Measurements from ENCODE around the gene HOXC9. TPM values are rescaled to one million over a fixed set of nuclear protein-coding genes. Genes with fewer than 3 reads are reported as not detected.

The HOXC9 gene
- total and polyA plus RNA-seq, 12 donors, result not detected

DNA sequence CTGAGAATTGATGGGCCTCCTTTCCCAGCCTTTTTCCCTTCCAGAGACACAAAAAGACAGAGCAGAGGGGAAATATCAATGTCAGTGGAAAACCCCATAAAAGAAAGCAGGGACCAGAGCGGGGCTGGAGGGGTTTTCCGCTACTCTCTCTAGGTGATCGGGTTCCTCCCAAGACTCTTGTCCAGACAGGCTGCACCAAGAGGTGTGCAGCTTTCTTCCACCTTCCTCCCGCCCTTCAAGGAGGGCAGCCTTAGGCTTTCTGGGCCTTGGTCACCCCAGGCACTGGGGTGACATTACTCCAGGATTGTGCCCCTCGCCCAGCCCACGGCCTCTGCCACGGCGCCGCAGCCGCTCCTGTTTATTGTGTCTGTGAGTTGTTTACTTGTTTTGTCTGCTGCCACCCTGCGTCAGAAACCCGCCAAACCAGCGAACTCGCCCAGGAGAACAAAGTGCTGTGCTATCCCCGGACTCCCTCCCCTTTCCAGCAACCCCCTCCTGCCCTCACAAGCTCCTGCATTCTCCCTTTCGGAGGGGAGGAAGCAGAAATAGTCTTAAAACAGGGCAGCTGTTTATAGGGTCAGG, 21.6 kb downstream of the HOXC9 start:
- no peak for ATAC-seq
- intact Hi-C loops (cut with DNase I), result no loop called here
- peaks cover 5 to 35% (median 29%) of the 10 kb centered on the region in 9 donors for H3K4me1 ChIP-seq

DNA sequence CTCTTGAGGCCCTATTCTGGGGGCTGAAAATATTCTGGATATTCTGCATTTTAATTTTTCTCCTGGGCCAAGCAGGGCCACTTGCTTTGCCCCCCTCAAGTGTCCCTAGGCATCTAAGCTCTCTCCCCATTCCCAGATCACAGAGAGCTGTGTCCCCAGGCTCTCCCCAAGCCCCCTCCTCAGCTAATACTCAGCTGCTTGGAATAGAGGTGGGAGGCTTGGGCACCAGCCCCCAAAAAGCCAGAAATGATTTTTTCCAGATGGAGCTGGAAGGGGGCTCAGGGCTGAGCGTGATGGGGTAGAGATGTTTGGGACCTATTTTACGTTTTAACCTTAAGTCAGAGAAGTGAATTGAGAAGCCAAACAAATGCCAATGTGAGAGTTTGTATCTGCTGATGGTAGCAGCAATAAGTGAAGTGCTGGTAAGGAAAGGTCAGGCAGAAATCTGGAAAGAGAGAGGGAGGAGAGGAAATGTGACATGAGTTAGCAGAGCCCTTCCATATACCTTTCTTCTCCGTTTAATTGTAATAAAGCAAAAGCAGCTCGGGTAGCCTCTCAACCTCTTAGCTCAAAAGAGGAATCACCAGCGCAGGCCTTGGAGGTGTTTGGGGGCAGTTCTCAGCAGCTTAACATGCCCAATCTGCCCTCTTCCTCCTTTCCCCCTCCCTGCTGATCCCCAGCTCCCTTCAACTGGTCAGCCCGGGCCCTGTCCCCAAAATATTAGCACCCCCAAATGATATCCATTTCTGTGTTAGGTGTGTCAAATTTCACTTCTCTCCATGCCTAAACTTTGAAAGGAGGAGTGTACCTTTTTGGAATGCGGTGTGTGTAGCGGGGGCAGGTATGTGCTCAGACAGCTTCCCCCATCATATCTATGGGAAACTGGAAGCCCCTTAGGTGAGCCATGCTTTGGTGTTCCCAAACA, 23.3 kb downstream of the HOXC9 start:
- ATAC-seq (no peak), DNase-seq (no peak)
- Histone ChIP-seq H3K4me1 (peaks cover 0 to 18% (median 16%) of the 10 kb centered on the region in 9 donors), H3K27me3 (peaks cover 17 to 100% (median 97%) of the 10 kb centered on the region in 7 donors), H3K36me3 (no peaks in the 10 kb centered on the region), H3K9me3 (no peaks in the 10 kb centered on the region), H3K27ac (no peak overlapping the region), H3K4me3 (no peak overlapping the region)
- TF ChIP-seq, protein P1, sequence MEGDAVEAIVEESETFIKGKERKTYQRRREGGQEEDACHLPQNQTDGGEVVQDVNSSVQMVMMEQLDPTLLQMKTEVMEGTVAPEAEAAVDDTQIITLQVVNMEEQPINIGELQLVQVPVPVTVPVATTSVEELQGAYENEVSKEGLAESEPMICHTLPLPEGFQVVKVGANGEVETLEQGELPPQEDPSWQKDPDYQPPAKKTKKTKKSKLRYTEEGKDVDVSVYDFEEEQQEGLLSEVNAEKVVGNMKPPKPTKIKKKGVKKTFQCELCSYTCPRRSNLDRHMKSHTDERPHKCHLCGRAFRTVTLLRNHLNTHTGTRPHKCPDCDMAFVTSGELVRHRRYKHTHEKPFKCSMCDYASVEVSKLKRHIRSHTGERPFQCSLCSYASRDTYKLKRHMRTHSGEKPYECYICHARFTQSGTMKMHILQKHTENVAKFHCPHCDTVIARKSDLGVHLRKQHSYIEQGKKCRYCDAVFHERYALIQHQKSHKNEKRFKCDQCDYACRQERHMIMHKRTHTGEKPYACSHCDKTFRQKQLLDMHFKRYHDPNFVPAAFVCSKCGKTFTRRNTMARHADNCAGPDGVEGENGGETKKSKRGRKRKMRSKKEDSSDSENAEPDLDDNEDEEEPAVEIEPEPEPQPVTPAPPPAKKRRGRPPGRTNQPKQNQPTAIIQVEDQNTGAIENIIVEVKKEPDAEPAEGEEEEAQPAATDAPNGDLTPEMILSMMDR (IDR thresholded peaks at IDR 0.05), result no peak
- whole genome bisulfite sequencing, 2 donors, result 50 to 54% methylated on average over 8 of the region's 8 CpGs
- intact Hi-C loops (cut with DNase I), result no loop called here

More for the DNA sequence above, 21.6 kb downstream of the HOXC9 start:
- no peaks in the 10 kb centered on the region for H3K9me3 ChIP-seq
- WGBS, 2 donors, result 44 to 51% methylated on average over 16 of the region's 16 CpGs
- no peaks in the 10 kb centered on the region for H3K36me3 ChIP-seq
- H3K27ac ChIP-seq, result no peak overlapping the region
- peaks cover 6 to 100% (median 97%) of the 10 kb centered on the region in 7 donors for H3K27me3 ChIP-seq
- DNase-seq, result no peak
- TF ChIP-seq, protein P1 (IDR thresholded peaks at IDR 0.05), result no peak
- no peak overlapping the region for H3K4me3 ChIP-seq

DNA sequence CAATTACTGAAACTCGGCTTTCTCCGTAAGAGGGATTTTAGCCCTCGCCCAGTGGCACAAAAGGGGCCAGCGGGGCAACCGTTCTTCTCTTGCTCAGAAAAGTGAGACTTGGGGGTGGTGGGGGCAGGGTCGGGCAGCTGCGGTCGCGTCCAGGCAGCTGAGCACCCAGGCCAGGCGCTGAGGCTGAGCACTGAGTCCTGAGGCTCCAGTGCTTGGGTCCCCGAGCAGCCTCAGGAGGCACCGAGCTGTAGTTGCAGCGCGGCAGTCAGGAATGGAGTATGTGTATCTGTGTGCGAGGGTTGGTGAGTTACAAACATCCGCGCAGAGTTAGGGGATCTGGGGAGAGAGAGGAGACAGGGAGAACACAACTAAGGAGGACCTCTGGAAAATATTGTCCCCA, 24.2 kb downstream of the HOXC9 start:
- H3K27me3 ChIP-seq, result peaks cover 25 to 100% (median 99%) of the 10 kb centered on the region in 7 donors
- H3K9me3 ChIP-seq, result no peaks in the 10 kb centered on the region
- intact Hi-C loops (cut with DNase I), result no loop called here
- TF ChIP-seq, protein P1 (IDR thresholded peaks at IDR 0.05), result no peak
- 43 to 49% methylated on average over 17 of the region's 17 CpGs for WGBS, 2 donors
- H3K27ac ChIP-seq, result no peak overlapping the region
- DNase-seq (no peak), ATAC-seq (no peak)
- no peak overlapping the region for H3K4me3 ChIP-seq
- peaks cover 0 to 17% (median 11%) of the 10 kb centered on the region in 9 donors for H3K4me1 ChIP-seq
- no peaks in the 10 kb centered on the region for H3K36me3 ChIP-seq

DNA sequence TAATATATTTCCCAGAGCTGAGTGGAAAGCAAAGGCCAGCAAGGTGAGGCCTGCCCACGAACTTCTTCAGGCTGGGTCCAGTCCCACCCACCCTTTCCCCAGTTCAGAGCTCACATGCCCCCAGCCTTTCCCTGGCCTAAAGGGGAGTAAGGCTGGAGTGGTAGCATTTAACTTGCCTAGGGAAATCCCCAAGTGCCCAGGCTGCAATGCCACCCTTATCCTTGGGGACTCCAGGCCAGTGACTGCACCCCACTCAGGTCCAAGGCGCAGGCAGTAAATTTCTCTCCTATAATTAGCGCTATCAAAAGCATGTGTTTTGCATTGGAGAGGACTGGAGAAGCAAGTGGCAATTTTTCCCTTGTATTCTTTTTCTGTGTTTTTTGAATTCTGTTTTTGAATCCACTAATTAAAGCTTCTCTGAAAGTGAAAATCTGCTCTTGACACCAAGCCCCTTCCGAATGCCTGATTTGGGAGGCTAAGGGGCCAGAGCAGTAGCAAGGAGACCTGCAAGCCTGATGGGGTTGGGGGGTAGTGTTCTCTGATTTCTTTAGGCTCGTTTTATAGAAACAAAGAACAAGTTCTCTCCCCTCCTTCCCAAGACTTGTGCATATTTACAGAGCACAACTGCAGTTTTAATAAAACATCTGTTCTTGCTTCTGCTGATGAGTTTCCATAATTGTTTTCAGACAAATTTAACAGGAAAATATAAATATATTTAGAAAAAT, 24.8 kb downstream of the HOXC9 start:
- no peaks in the 10 kb centered on the region for H3K36me3 ChIP-seq
- H3K27me3 ChIP-seq, result peaks cover 31 to 100% (median 99%) of the 10 kb centered on the region in 7 donors
- intact Hi-C loops (cut with DNase I), result no loop called here
- peaks cover 0 to 15% (median 8%) of the 10 kb centered on the region in 9 donors for H3K4me1 ChIP-seq
- H3K9me3 ChIP-seq, result no peaks in the 10 kb centered on the region
- 40 to 49% methylated on average over 5 of the region's 5 CpGs for WGBS, 2 donors
- TF ChIP-seq, protein P1 (IDR thresholded peaks at IDR 0.05), result no peak
- DNase-seq (no peak), ATAC-seq (no peak)
- H3K4me3 ChIP-seq, result no peak overlapping the region
- H3K27ac ChIP-seq, result no peak overlapping the region

All from heart right ventricle (tissue), 16 donors.